ENCODE measurements around the gene DPP4.

The DPP4 gene

DNA sequence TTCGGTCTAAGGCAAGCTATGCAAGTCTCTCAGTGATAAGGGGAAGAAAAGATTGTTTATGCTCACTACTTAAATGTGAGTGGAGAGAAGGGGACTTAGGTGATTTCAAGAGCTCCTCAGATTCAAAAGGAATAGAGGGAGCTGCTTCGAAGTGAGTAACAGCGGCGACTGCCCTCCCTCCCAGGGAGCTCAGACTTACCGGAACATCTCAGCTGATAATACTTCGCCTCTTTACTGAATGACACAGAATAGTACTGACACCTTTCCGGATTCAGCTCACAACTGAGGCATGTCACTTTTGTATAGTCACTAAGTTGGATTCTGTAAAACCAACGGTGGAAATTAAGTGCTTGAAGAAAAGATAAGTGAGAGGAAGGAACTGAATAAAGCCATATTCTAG, 55.5 kb downstream of the DPP4 start:
- Histone ChIP-seq H3K27ac (ENCODE audit: low read depth, low read length) (no peak overlapping the region), H3K36me3 (ENCODE audit: insufficient read depth, low read length) (peaks cover 14% of the 10 kb centered on the region; the same call in 1 of the 2 replicates), H3K4me1 (ENCODE audit: control insufficient read depth, insufficient read depth, low read length, unreplicated experiment) (peaks cover 12% of the 10 kb centered on the region), H3K4me3 (ENCODE audit: low read depth, low read length) (no peak overlapping the region), H2AFZ (ENCODE audit: low read length, unreplicated experiment) (no peak overlapping the region), H3K27me3 (ENCODE audit: insufficient read depth, low read length) (no peaks in the 10 kb centered on the region), H3K79me2 (ENCODE audit: control insufficient read depth, insufficient read depth, low read length, unreplicated experiment) (no peaks in the 10 kb centered on the region)

DNA sequence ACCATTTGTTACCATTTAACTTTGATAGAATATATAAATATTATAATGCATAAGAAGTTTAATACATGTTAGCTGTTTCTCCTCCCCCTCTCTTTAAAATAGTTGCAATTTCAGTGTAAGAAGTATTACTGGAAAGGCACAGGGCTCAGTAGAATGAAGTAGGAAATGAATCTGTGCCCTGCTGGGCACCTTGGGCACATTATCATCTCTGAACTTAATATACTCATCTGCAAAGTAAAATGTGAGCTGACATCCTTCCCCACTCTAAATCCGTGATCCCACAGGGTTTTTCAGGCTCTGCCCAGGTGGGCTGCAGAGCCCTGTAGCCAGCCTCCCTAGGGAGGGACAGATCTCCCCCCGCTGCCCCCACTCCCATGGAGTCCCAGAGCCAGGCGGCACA, 56.8 kb downstream of the DPP4 start:
- H3K4me3 ChIP-seq (ENCODE audit: low read depth, low read length) = no peak overlapping the region
- H3K4me1 ChIP-seq (ENCODE audit: control insufficient read depth, insufficient read depth, low read length, unreplicated experiment) = peaks cover 2% of the 10 kb centered on the region
- H3K79me2 ChIP-seq (ENCODE audit: control insufficient read depth, insufficient read depth, low read length, unreplicated experiment) = no peaks in the 10 kb centered on the region
- H2AFZ ChIP-seq (ENCODE audit: low read length, unreplicated experiment) = no peak overlapping the region
- peaks cover 10% of the 10 kb centered on the region; the same call in 1 of the 2 replicates for H3K36me3 ChIP-seq (ENCODE audit: insufficient read depth, low read length)
- no peaks in the 10 kb centered on the region for H3K27me3 ChIP-seq (ENCODE audit: insufficient read depth, low read length)
- no peak overlapping the region for H3K27ac ChIP-seq (ENCODE audit: low read depth, low read length)

DNA sequence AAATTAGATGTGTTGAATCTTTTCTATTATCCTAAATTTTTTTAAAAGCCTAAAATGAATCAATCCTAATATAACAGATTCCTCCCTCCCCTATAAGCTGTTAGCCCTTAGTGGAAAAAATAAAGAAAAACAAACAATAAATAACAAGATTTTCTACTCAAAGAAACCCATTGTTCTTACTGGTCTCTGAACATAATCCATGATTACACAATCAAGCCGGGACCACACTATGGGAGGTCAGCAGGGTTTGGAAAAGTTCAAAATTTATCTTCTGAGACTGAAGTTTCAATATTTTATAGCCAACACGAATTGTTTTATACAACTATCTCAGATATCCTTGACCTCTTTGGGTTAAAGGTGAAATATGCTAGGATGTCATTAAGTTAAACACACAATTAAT, 57.9 kb downstream of the DPP4 start:
- Histone ChIP-seq H2AFZ (ENCODE audit: low read length, unreplicated experiment) (no peak overlapping the region), H3K27me3 (ENCODE audit: insufficient read depth, low read length) (no peaks in the 10 kb centered on the region), H3K4me1 (ENCODE audit: control insufficient read depth, insufficient read depth, low read length, unreplicated experiment) (no peaks in the 10 kb centered on the region), H3K36me3 (ENCODE audit: insufficient read depth, low read length) (peaks cover 7% of the 10 kb centered on the region; the same call in 1 of the 2 replicates), H3K79me2 (ENCODE audit: control insufficient read depth, insufficient read depth, low read length, unreplicated experiment) (no peaks in the 10 kb centered on the region), H3K4me3 (ENCODE audit: low read depth, low read length) (no peak overlapping the region), H3K27ac (ENCODE audit: low read depth, low read length) (no peak overlapping the region)

DNA sequence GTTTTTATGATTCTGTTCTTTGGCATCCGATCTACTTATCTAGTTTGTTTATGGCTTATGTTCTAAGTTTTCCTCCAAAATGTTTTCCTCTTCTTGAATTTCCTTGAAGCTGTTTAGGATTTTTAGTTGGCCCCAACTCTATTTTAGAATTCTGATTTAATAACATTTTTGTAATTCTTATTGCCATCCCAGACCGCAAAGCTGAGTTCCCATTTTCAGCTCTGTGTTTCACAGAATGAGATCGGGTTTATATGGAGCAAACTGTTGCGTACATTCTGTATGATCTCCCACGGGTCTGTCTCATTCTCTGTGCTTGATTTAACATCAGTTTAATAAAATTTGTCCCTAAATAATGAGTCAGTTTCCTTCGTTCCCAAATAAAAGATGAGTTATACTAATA, 59.3 kb downstream of the DPP4 start:
- Histone ChIP-seq H3K36me3 (ENCODE audit: insufficient read depth, low read length) (peaks cover 4% of the 10 kb centered on the region; the same call in 1 of the 2 replicates), H3K4me3 (ENCODE audit: low read depth, low read length) (no peak overlapping the region), H2AFZ (ENCODE audit: low read length, unreplicated experiment) (no peak overlapping the region), H3K79me2 (ENCODE audit: control insufficient read depth, insufficient read depth, low read length, unreplicated experiment) (no peaks in the 10 kb centered on the region), H3K27ac (ENCODE audit: low read depth, low read length) (no peak overlapping the region), H3K4me1 (ENCODE audit: control insufficient read depth, insufficient read depth, low read length, unreplicated experiment) (peaks cover under 1% of the 10 kb centered on the region), H3K27me3 (ENCODE audit: insufficient read depth, low read length) (no peaks in the 10 kb centered on the region)

DNA sequence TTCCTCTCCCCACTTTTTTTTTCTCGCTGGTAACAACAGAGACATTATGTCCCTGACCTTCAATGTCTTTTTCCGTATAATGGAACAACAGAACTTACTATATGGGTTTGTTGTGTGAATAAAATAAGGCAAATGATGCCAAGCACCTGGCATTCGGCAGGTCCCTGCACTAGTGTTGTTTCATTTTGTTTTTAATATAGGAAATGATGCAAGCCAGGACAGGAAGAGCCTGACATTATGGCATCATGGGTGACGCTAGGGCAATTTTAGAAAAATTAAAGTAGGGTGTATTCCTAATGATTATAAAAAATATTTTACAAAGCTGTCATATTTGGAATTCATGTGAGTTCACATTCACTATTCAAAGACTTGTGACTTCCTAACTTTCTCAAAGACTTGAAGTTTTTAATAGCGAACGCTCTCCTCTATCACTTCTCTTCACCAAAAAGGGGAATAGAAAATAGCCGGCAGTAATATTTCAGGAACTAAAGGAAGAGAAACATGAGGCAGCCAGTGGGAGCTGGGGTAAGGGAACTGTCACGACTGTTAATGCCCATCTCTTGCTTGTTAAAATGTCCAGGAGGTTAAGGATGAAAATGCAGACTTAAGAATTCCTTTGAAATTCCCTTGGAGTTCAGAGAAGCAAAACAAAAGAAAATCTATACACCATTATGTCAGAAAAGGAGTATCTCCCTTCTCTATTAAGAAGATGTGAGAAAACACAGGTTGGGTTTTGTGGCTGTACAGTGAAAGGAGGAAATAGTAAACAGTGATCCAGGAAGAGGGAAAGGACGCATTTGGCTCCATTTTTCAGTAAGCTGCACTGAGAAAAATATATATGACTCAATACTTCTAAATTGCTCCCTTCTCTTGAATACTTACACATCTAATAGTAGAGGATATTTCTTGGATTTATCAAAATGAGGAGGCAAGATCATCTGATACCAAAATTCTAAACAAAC, 60.2 kb downstream of the DPP4 start:
- no peak overlapping the region for H3K4me3 ChIP-seq (ENCODE audit: low read depth, low read length)
- no peak overlapping the region for H3K27ac ChIP-seq (ENCODE audit: low read depth, low read length)
- peaks cover 4% of the 10 kb centered on the region; the same call in 1 of the 2 replicates for H3K36me3 ChIP-seq (ENCODE audit: insufficient read depth, low read length)
- H2AFZ ChIP-seq (ENCODE audit: low read length, unreplicated experiment) = no peak overlapping the region
- H3K4me1 ChIP-seq (ENCODE audit: control insufficient read depth, insufficient read depth, low read length, unreplicated experiment) = peaks cover 3% of the 10 kb centered on the region
- H3K27me3 ChIP-seq (ENCODE audit: insufficient read depth, low read length) = no peaks in the 10 kb centered on the region
- H3K79me2 ChIP-seq (ENCODE audit: control insufficient read depth, insufficient read depth, low read length, unreplicated experiment) = no peaks in the 10 kb centered on the region

DNA sequence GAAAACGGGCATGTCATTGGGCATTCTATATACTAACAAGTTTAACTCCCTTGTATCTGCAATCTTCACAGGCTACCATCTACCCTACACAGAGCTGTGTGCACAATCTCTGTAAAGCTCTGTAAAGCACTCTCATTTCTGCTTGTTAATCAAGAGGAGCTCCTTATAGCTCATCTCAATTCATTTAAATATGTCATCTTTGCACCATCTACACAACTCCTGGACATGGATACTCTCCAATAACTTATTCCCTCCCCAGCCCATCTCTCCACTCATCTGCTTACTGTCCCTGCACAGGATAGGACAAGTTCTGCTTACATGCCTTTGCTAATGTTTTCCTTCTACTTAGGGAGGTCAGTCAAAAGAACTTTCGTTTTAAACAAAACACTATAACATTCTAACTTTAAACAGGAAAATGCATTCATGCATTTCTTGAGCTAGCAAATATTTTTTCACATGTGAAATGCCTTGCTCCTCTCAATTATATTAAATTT, 61.4 kb downstream of the DPP4 start:
- Histone ChIP-seq H3K36me3 (ENCODE audit: insufficient read depth, low read length) (peaks cover 4% of the 10 kb centered on the region; the same call in 1 of the 2 replicates), H3K4me3 (ENCODE audit: low read depth, low read length) (no peak overlapping the region), H3K27me3 (ENCODE audit: insufficient read depth, low read length) (no peaks in the 10 kb centered on the region), H2AFZ (ENCODE audit: low read length, unreplicated experiment) (no peak overlapping the region), H3K27ac (ENCODE audit: low read depth, low read length) (no peak overlapping the region), H3K79me2 (ENCODE audit: control insufficient read depth, insufficient read depth, low read length, unreplicated experiment) (no peaks in the 10 kb centered on the region), H3K4me1 (ENCODE audit: control insufficient read depth, insufficient read depth, low read length, unreplicated experiment) (peaks cover 15% of the 10 kb centered on the region)

DNA sequence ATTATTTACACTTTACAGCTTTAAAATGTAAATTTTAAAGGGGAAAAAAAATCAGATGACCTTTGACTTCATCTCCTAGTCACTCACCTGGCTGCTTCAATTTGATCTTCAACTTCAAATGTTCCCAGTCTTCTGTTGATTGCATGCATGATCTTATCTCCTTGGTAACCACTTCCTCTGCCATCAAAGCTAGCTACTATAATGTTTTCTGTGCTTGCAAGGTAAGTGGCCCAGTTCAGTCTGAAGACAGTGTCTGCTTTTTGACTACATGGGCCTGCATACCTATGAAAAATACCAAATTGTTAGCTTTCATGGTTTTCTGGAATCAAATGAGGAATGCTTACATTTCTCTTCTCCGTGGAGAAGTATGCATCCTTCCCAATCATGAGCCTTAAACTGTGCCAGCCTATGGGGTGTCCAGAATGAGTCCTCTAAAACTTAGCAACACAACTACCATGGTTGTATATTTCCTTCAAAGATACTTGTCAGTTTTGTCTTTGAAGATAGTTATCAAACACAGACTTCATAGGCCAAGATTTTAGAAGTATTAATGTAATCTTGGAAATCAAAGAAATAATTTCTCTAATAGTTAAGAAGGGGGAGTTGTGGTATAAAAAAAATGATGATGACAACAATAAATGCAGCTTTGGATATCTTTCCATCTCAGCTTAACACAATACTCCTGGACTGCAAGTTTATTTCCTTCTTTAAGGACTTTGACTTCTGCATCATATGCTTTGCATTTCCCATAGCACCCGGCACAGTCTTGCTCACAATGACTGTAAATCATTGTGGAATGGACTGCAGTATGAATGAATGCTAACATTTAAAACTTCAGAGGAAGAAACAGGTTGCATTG, 62.1 kb downstream of the DPP4 start:
- H3K4me3 ChIP-seq (ENCODE audit: low read depth, low read length) = no peak overlapping the region
- H3K36me3 ChIP-seq (ENCODE audit: insufficient read depth, low read length) = peaks cover 4% of the 10 kb centered on the region; the same call in 1 of the 2 replicates
- H2AFZ ChIP-seq (ENCODE audit: low read length, unreplicated experiment) = no peak overlapping the region
- H3K4me1 ChIP-seq (ENCODE audit: control insufficient read depth, insufficient read depth, low read length, unreplicated experiment) = peaks cover 15% of the 10 kb centered on the region
- no peaks in the 10 kb centered on the region for H3K79me2 ChIP-seq (ENCODE audit: control insufficient read depth, insufficient read depth, low read length, unreplicated experiment)
- H3K27ac ChIP-seq (ENCODE audit: low read depth, low read length) = no peak overlapping the region
- no peaks in the 10 kb centered on the region for H3K27me3 ChIP-seq (ENCODE audit: insufficient read depth, low read length)

DNA sequence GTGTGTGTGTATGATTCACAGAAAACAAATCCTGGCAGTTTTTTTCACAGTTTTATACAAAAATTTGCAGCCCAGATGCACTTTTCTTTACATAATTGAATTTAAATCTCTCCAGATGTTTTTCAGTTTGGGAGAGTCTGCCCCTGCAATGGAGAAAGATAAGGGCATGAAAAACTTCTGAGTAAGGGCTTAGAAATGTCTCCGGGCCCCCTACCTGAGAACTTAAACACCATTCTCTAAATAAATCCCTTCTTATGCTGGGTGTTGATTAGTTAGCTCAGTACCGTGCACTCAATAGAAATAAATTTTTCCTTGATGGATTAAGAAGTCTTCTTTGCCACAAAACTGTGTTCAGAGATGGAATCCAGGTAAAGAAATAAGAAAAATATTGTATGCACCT, 64.5 kb downstream of the DPP4 start:
- H3K4me1 ChIP-seq (ENCODE audit: control insufficient read depth, insufficient read depth, low read length, unreplicated experiment) = peaks cover 15% of the 10 kb centered on the region
- H3K27ac ChIP-seq (ENCODE audit: low read depth, low read length) = no peak overlapping the region
- H2AFZ ChIP-seq (ENCODE audit: low read length, unreplicated experiment) = no peak overlapping the region
- no peak overlapping the region for H3K4me3 ChIP-seq (ENCODE audit: low read depth, low read length)
- no peaks in the 10 kb centered on the region for H3K27me3 ChIP-seq (ENCODE audit: insufficient read depth, low read length)
- H3K79me2 ChIP-seq (ENCODE audit: control insufficient read depth, insufficient read depth, low read length, unreplicated experiment) = no peaks in the 10 kb centered on the region
- H3K36me3 ChIP-seq (ENCODE audit: insufficient read depth, low read length) = no peaks in the 10 kb centered on the region; the same call in 1 of the 2 replicates

DNA sequence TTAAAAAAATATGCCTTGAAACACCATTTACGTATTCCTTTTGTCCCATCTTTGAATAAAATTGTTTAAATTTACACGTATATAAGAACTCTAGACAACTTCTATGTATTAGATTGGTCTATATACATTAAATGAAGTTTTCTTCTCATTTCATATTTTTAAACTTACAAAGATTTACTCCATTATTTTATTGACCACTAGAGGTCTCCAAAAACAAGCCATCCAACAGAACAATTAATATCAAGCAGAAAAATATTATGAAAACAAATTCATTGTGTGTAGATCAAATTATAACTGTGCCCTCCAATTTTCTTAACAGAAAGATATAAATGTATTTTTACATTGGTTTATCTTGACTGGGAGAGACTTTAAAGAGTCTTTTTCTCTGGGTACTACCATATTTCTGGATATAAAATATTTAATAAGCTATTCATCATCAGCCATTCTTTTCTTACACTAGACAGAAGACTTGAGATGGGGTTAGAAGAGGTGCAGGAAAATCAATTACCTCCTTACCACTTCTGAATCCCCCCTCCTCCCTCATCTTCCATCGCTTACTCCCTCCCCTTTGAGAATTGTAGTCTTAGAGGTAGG, 66.5 kb downstream of the DPP4 start:
- Histone ChIP-seq H2AFZ (ENCODE audit: low read length, unreplicated experiment) (no peak overlapping the region), H3K79me2 (ENCODE audit: control insufficient read depth, insufficient read depth, low read length, unreplicated experiment) (no peaks in the 10 kb centered on the region), H3K27me3 (ENCODE audit: insufficient read depth, low read length) (no peaks in the 10 kb centered on the region), H3K4me1 (ENCODE audit: control insufficient read depth, insufficient read depth, low read length, unreplicated experiment) (peaks cover 15% of the 10 kb centered on the region), H3K27ac (ENCODE audit: low read depth, low read length) (no peak overlapping the region), H3K36me3 (ENCODE audit: insufficient read depth, low read length) (peaks cover 4% of the 10 kb centered on the region; the same call in 1 of the 2 replicates), H3K4me3 (ENCODE audit: low read depth, low read length) (no peak overlapping the region)

DNA sequence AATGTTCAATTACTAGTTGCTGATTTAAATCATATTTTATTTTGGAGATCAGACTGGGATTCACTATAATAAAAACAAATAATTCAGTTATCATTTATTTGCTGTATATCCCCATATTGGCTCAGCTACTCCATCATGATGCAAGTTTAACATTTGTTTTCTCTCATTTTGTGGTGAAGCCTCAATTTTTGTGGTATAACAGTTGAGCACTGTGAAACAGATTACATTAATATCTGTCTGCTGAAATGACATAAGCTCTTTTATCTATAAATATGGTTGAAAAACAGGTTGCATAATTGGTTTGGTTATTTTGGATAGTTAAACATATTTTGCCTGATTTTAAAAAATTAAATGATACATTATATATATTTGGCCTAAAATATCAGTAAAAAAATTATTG, 67.7 kb downstream of the DPP4 start:
- no peaks in the 10 kb centered on the region for H3K27me3 ChIP-seq (ENCODE audit: insufficient read depth, low read length)
- no peak overlapping the region for H3K4me3 ChIP-seq (ENCODE audit: low read depth, low read length)
- no peak overlapping the region for H2AFZ ChIP-seq (ENCODE audit: low read length, unreplicated experiment)
- H3K27ac ChIP-seq (ENCODE audit: low read depth, low read length) = no peak overlapping the region
- H3K79me2 ChIP-seq (ENCODE audit: control insufficient read depth, insufficient read depth, low read length, unreplicated experiment) = no peaks in the 10 kb centered on the region
- H3K36me3 ChIP-seq (ENCODE audit: insufficient read depth, low read length) = peaks cover 4% of the 10 kb centered on the region; the same call in 1 of the 2 replicates
- peaks cover 15% of the 10 kb centered on the region for H3K4me1 ChIP-seq (ENCODE audit: control insufficient read depth, insufficient read depth, low read length, unreplicated experiment)
